Aorta (tissue), 5 donors: ENCODE data around the gene ARHGAP12. TPM values are rescaled to one million over a fixed set of nuclear protein-coding genes. Genes with fewer than 3 reads are reported as not detected.
A peak's percentile ranks its signal among the peaks of the same experiment; 100 is the strongest.
"Not testable (repeated sequence)": the region's sequence is repeated elsewhere in the genome, so short reads cannot be mapped to it uniquely, and the experiment has no call there.

Experiments
- ATAC-seq: fragments of 200-7000 bp; cut with Tn5 transposase; one replicate; pipeline ENCODE4 v1.9.1; 2022; ENCODE audit warnings: moderate library complexity; ENCODE audit not compliant: low FRiP score
- DNase-seq, 2 donors: peaks; one replicate each; pipeline ENCODE4 v3.0.0-alpha.2; 2020
- H3K27ac ChIP-seq, 2 donors: one replicate each; pipeline ENCODE4 v1.5.1; 2013; ENCODE audit warnings: low read length in 2 of 2, mild to moderate bottlenecking in 2 of 2, moderate library complexity in 2 of 2, control low read depth in 1 of 2, inconsistent platforms in 1 of 2, low read depth in 1 of 2
- H3K27me3 ChIP-seq, 2 donors: one replicate each; pipeline ENCODE4 v1.6.1; 2013; ENCODE audit warnings: control low read depth in 1 of 2, low read length in 1 of 2, mild to moderate bottlenecking in 1 of 2, moderate library complexity in 1 of 2; ENCODE audit not compliant: insufficient read depth in 2 of 2, control insufficient read depth in 1 of 2
- H3K36me3 ChIP-seq, 2 donors: one replicate each; pipeline ENCODE4 v1.6.1; 2013; ENCODE audit warnings: control low read depth in 1 of 2, low read length in 1 of 2, mild to moderate bottlenecking in 1 of 2; ENCODE audit not compliant: insufficient read depth in 2 of 2, control insufficient read depth in 1 of 2
- H3K4me1 ChIP-seq, 2 donors: one replicate each; pipeline ENCODE4 v1.6.1; 2013; ENCODE audit warnings: low read length in 2 of 2, control low read depth in 1 of 2, mild to moderate bottlenecking in 1 of 2, moderate library complexity in 1 of 2; ENCODE audit not compliant: insufficient read depth in 2 of 2, control insufficient read depth in 1 of 2
- H3K4me3 ChIP-seq, 2 donors: one replicate each; pipeline ENCODE4 v1.5.1; 2013; ENCODE audit warnings: low read length in 2 of 2, control low read depth in 1 of 2, mild to moderate bottlenecking in 1 of 2
- H3K9me3 ChIP-seq: one replicate; pipeline ENCODE4 v1.6.1; 2013; ENCODE audit warnings: mild to moderate bottlenecking, low read length; ENCODE audit not compliant: control insufficient read depth
- WGBS, 2 donors: extraction: QIAGEN DNeasy Blood & Tissue Kit; methylation state at CpG; one replicate each; pipeline ENCODE4 v1.1.7; 2013; 5-methylcytosine and 5-hydroxymethylcytosine counted together
- intact Hi-C, 2 donors: fragments of 100-400 bp; cut with DNase I; formaldehyde crosslinking; loops; one replicate each; pipeline versions ENCODE4 v1.14.2 to v1.15.0; 2022
- polyA plus RNA-seq, 2 donors: library from polyadenylated mRNA; stranded (reverse); fragments of 200-250 nt; gene quantifications; one replicate each; pipeline ENCODE4 v1.2.3, GENCODE V29; 2013
- total RNA-seq, 2 donors: library from RNA; stranded (reverse); fragmentation: NEBNext Ultra II Directional; extraction: Animal tissue kit (Norgen Biotek cat#: 25700); gene quantifications; one replicate each; pipeline ENCODE4 v1.2.1, GENCODE V29; 2021
- donor health status: healthy with polysubstance abuse.
- donor health status: Bipolar disorder and iron deficiency.
- donor health status: DM: no; HTN: no; CAD: no.
- donor health status: DM: no; HTN: no; CAD: no.
- donor health status: DM: yes; HTN: yes; CAD: no.

The ARHGAP12 gene
- total and polyA plus RNA-seq, 4 donors = 17.0 to 34.6 (median 20.5) TPM

GRCh38 chr10:31773749-31774298, 154.8 kb downstream of the ARHGAP12 start:
- DNase-seq (peak in 1 of 2 donors; percentile 49), ATAC-seq (no peak)
- Histone ChIP-seq H3K9me3 (peaks cover 1% of the 10 kb centered on the region), H3K27ac (no peak overlapping the region), H3K4me1 (no peaks in the 10 kb centered on the region), H3K27me3 (no peaks in the 10 kb centered on the region), H3K4me3 (no peak overlapping the region), H3K36me3 (no peaks in the 10 kb centered on the region)
- intact Hi-C loops = no loop called here
- WGBS, 2 donors = 94 to 96% methylated on average over 15 of the region's 15 CpGs

- H3K4me3 ChIP-seq = no peak overlapping the region
- H3K9me3 ChIP-seq = no peaks in the 10 kb centered on the region
- H3K36me3 ChIP-seq = no peaks in the 10 kb centered on the region
- DNase-seq (peak in 1 of 2 donors; percentile 56), ATAC-seq (no peak)
- intact Hi-C loops = no loop called here
- WGBS, 2 donors = 70 to 79% methylated on average over 9 of the region's 9 CpGs
- H3K4me1 ChIP-seq = no peaks in the 10 kb centered on the region
- no peaks in the 10 kb centered on the region for H3K27me3 ChIP-seq
- no peak overlapping the region for H3K27ac ChIP-seq
Observed at GRCh38 chr10:31771331-31771831, 157.2 kb downstream of the ARHGAP12 start.

GRCh38 chr10:31770307-31770902, 158.2 kb downstream of the ARHGAP12 start:
- Histone ChIP-seq H3K4me3 (no peak overlapping the region), H3K36me3 (no peaks in the 10 kb centered on the region), H3K4me1 (no peaks in the 10 kb centered on the region), H3K27me3 (no peaks in the 10 kb centered on the region), H3K9me3 (no peaks in the 10 kb centered on the region), H3K27ac (no peak overlapping the region)
- ATAC-seq = no peak
- intact Hi-C loops = no loop called here
- 77 to 79% methylated on average over 8 of the region's 8 CpGs for WGBS, 2 donors
- peak in 1 of 2 donors; percentile 74 for DNase-seq

GRCh38 chr10:31769564-31769963, 159.1 kb downstream of the ARHGAP12 start:
- WGBS, 2 donors = 40 to 44% methylated on average over 4 of the region's 4 CpGs

GRCh38 chr10:31768935-31769334, 159.7 kb downstream of the ARHGAP12 start:
- WGBS, 2 donors = 83 to 86% methylated on average over 7 of the region's 7 CpGs
- not testable (repeated sequence) for H3K36me3 ChIP-seq, H3K9me3 ChIP-seq, H3K4me3 ChIP-seq, ATAC-seq, H3K27me3 ChIP-seq, H3K27ac ChIP-seq, H3K4me1 ChIP-seq
- peak; percentile 44 to 66 for DNase-seq
- intact Hi-C loops = loop anchor here in 1 of 2 donors (10.0 kb wide), 1 partner anchor 444 kb away; no protein-coding TSS in a partner anchor

More at GRCh38 chr10:31769564-31769963, 159.1 kb downstream of the ARHGAP12 start:
- Histone ChIP-seq H3K36me3 (no peaks in the 10 kb centered on the region), H3K4me3 (no peak overlapping the region), H3K9me3 (no peaks in the 10 kb centered on the region), H3K27ac (no peak overlapping the region), H3K27me3 (no peaks in the 10 kb centered on the region), H3K4me1 (no peaks in the 10 kb centered on the region)
- DNase-seq (no peak), ATAC-seq (no peak)
- intact Hi-C loops = loop anchor here in 1 of 2 donors (10.0 kb wide), 1 partner anchor 445 kb away; no protein-coding TSS in a partner anchor

- no peak overlapping the region for H3K4me3 ChIP-seq
- no peaks in the 10 kb centered on the region for H3K9me3 ChIP-seq
- H3K36me3 ChIP-seq = no peaks in the 10 kb centered on the region
- intact Hi-C loops = loop anchor here in 1 of 2 donors (10.0 kb wide), 1 partner anchor 444 kb away; no protein-coding TSS in a partner anchor
- WGBS, 2 donors = 97 to 100% methylated on average over 1 of the region's 1 CpG
- H3K27me3 ChIP-seq = no peaks in the 10 kb centered on the region
- ATAC-seq (no peak), DNase-seq (no peak)
- no peaks in the 10 kb centered on the region for H3K4me1 ChIP-seq
- no peak overlapping the region for H3K27ac ChIP-seq
Observed at GRCh38 chr10:31768467-31768866, 160.2 kb downstream of the ARHGAP12 start.

GRCh38 chr10:31765541-31765940, 163.1 kb downstream of the ARHGAP12 start:
- Histone ChIP-seq H3K4me3 (no peak overlapping the region), H3K36me3 (no peaks in the 10 kb centered on the region), H3K4me1 (no peaks in the 10 kb centered on the region), H3K27ac (no peak overlapping the region), H3K27me3 (no peaks in the 10 kb centered on the region), H3K9me3 (no peaks in the 10 kb centered on the region)
- DNase-seq (no peak), ATAC-seq (no peak)
- intact Hi-C loops = loop anchor here in 1 of 2 donors (10.0 kb wide), 1 partner anchor 441 kb away; no protein-coding TSS in a partner anchor
- 53 to 55% methylated on average over 9 of the region's 9 CpGs for WGBS, 2 donors

GRCh38 chr10:31762316-31762715, 166.3 kb downstream of the ARHGAP12 start:
- H3K36me3 ChIP-seq = no peaks in the 10 kb centered on the region
- H3K27ac ChIP-seq = no peak overlapping the region
- intact Hi-C loops = loop anchor here in 1 of 2 donors (5.0 to 10.0 kb wide), 2 partner anchors 160 to 438 kb away; no protein-coding TSS in a partner anchor
- H3K4me1 ChIP-seq = no peaks in the 10 kb centered on the region
- H3K9me3 ChIP-seq = no peaks in the 10 kb centered on the region
- no peaks in the 10 kb centered on the region for H3K27me3 ChIP-seq
- ATAC-seq (no peak), DNase-seq (no peak)
- 97 to 99% methylated on average over 4 of the region's 4 CpGs for WGBS, 2 donors
- no peak overlapping the region for H3K4me3 ChIP-seq
